ENCODE results near the gene RAD18. TPM values are rescaled to one million over a fixed set of nuclear protein-coding genes. Genes with fewer than 3 reads are reported as not detected.

Gene RAD18
- total and polyA plus RNA-seq, 9 of the 15 experiments (the other 6 are each of a cell fraction or from before 2014, with no cell fraction given), result 19.2 to 49.4 (median 34.4) TPM

GRCh38 chr3:8891774-8892173 is 71.5 kb downstream of the RAD18 start:
- TF ChIP-seq MCM5 (IDR thresholded peaks at IDR 0.05; ENCODE audit: low read depth) (no peak), ZNF830 (CRISPR knock-in tag; IDR thresholded peaks at IDR 0.05) (no peak), CBX5 (IDR thresholded peaks at IDR 0.05; ENCODE audit: borderline replicate concordance, low read depth) (no peak), PTBP1 (IDR thresholded peaks at IDR 0.05; ENCODE audit: low read depth, low read length) (no peak), TCFL5 (CRISPR knock-in tag; conservative IDR thresholded peaks at IDR 0.05) (no peak), CEBPG (CRISPR knock-in tag; IDR thresholded peaks at IDR 0.05) (no peak), CEBPG (tag; conservative IDR thresholded peaks at IDR 0.05 in 1 of 2, IDR thresholded peaks at IDR 0.05 in 1 of 2) (no peak), ZNF707 (CRISPR knock-in tag; conservative IDR thresholded peaks at IDR 0.05) (no peak), SMAD4 (CRISPR knock-in tag; conservative IDR thresholded peaks at IDR 0.05) (no peak), FOXO4 (CRISPR knock-in tag; IDR thresholded peaks at IDR 0.05) (no peak), HOXB6 (CRISPR knock-in tag; IDR thresholded peaks at IDR 0.05; ENCODE audit: borderline replicate concordance) (no peak), SMAD1 (IDR thresholded peaks at IDR 0.05; ENCODE audit: low read depth, low read length, partially characterized antibody) (no peak), ZNF696 (CRISPR knock-in tag; conservative IDR thresholded peaks at IDR 0.05) (no peak), ZNF133 (CRISPR knock-in tag; IDR thresholded peaks at IDR 0.05) (no peak), HOMEZ (CRISPR knock-in tag; IDR thresholded peaks at IDR 0.05) (no peak)
- TF ChIP-seq, protein P1, sequence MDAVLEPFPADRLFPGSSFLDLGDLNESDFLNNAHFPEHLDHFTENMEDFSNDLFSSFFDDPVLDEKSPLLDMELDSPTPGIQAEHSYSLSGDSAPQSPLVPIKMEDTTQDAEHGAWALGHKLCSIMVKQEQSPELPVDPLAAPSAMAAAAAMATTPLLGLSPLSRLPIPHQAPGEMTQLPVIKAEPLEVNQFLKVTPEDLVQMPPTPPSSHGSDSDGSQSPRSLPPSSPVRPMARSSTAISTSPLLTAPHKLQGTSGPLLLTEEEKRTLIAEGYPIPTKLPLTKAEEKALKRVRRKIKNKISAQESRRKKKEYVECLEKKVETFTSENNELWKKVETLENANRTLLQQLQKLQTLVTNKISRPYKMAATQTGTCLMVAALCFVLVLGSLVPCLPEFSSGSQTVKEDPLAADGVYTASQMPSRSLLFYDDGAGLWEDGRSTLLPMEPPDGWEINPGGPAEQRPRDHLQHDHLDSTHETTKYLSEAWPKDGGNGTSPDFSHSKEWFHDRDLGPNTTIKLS (IDR thresholded peaks at IDR 0.05; ENCODE audit: borderline replicate concordance, low read depth), result no peak
- TF ChIP-seq, protein P2, sequence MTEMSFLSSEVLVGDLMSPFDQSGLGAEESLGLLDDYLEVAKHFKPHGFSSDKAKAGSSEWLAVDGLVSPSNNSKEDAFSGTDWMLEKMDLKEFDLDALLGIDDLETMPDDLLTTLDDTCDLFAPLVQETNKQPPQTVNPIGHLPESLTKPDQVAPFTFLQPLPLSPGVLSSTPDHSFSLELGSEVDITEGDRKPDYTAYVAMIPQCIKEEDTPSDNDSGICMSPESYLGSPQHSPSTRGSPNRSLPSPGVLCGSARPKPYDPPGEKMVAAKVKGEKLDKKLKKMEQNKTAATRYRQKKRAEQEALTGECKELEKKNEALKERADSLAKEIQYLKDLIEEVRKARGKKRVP (CRISPR knock-in tag; IDR thresholded peaks at IDR 0.05), result no peak
- ATAC-seq (no peak), FAIRE-seq (no peak), DNase-seq (ENCODE audit: extremely low read depth in 1 of 4, low spot score in 3 of 4) (no peak)
- Histone ChIP-seq H3K9ac (ENCODE audit: insufficient read depth in 1 of 2, low read depth in 2 of 2, low read length in 2 of 2) (no peak overlapping the region), H3K9me3 (replicated peaks; ENCODE audit: control insufficient read depth, insufficient read depth, low read depth, low read length) (no peaks in the 10 kb centered on the region), H3K79me2 (ENCODE audit: control insufficient read depth, insufficient read depth, low read length) (no peaks in the 10 kb centered on the region), H3K36me3 (ENCODE audit: control insufficient read depth, insufficient read depth, low read length) (peaks cover 74% of the 10 kb centered on the region), H3K4me2 (ENCODE audit: insufficient read depth, low read length) (no peak overlapping the region), H4K20me1 (replicated peaks; ENCODE audit: control insufficient read depth, insufficient read depth, low read length) (no peaks in the 10 kb centered on the region), H3K4me1 (replicated peaks in 1 of 2; ENCODE audit: control insufficient read depth in 2 of 2, insufficient read depth in 2 of 2, low read length in 2 of 2) (peaks cover 9 to 11% of the 10 kb centered on the region in 2 experiments; a peak in 3 of 5 replicates), H3K27me3 (ENCODE audit: control insufficient read depth in 2 of 2, insufficient read depth in 2 of 2, low read length in 2 of 2) (no peaks in the 10 kb centered on the region), H3K27ac (ENCODE audit: extremely low read depth, low read depth, low read length) (no peak overlapping the region), H2AFZ (ENCODE audit: low read depth, low read length) (no peak overlapping the region), H3K9me1 (ENCODE audit: control insufficient read depth, insufficient read depth, low read length) (no peaks in the 10 kb centered on the region), H3K4me3 (no peak overlapping the region)
- in situ Hi-C loops (cut with MboI), result no loop called here
- no TSS peak for BruUV-seq (replicated peaks)
- ChIA-PET CTCF (ENCODE audit: low intra/inter-chr PET ratio) (no interaction called here), POLR2A (interaction anchor here (1.6 kb wide), 1 partner anchor 21 kb away, joined by 3 read pairs; no protein-coding TSS in a partner anchor)
- WGBS (ENCODE audit: insufficient coverage, low coverage, missing lambda C conversion rate), result 88% methylated on average over 1 of the region's 1 CpG
- intact Hi-C loops (cut with micrococcal nuclease), result no loop called here
